ENCODE measurements around the gene SERINC5.
"Not testable (repeated sequence)": the region's sequence is repeated elsewhere in the genome, so short reads cannot be mapped to it uniquely, and the experiment has no call there.

Gene SERINC5

DNA sequence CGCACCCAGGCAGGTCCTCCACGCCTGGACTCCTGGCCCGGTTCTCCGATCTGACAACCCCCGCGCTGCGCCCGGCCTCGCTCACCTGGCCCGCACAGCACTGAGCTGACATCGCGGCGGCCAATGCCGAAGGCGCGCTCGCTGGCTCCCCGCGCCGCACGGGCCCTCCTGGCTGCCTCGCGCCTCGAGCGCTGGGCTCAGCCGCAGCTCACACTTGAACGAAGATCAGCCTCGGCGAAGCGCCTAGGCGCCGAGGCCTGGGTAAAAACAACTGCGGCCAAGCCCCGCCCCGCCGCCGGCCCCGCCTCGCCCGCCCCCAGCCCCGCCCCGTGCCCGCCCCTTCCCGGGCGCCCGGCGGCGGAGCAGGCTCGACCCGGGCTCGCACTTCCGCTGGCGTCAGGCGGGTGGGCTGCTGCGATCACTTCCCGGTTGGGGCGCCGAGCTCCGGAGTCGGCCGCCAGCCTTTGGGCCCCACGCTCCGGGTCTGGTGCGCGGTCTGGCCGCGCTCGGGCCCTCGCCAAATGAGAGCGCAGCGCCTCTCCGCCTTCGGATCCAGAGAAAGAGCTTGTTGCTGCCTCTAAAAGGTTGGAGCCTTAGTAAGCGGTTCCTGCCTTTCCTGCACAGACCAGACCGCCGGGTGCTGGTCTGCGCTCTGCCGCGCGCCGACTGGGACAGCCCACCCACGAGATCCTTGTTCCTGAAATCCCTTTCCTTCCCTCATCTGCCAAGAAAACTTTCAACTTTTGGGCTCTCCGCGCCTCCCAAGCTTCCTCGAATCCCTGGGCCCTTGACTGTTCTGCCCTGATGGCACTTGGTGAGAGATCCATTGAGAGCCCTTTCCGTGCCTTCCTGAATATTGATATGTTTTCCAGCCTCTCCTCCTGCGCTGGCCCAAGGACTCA lies at the start of gene SERINC5:
TSS of gene SERINC5 (minus strand) at position 238 of the 902 bp plus-strand sequence. CDS start at position 112, 126 bp downstream.
- Histone ChIP-seq H3K36me3 (ENCODE audit: insufficient read depth, low read length) (no peaks in the 10 kb centered on the region), H3K27me3 (ENCODE audit: insufficient read depth, low read length, poor library complexity, severe bottlenecking) (no peaks in the 10 kb centered on the region), H3F3A (ENCODE audit: low read depth) (0 out of 2 replicates have a peak, but pooled peaks cover 5% of the 10 kb centered on the region), H3K9ac (ENCODE audit: low read depth, low read length, poor library complexity, severe bottlenecking) (peak within 1 kb of the TSS; percentile 96), H2AFZ (ENCODE audit: low read length) (peak within 1 kb of the TSS; percentile 18; the same call in 1 of the 2 replicates), H3K9me3 (ENCODE audit: insufficient read depth, low read depth, low read length) (no peaks in the 10 kb centered on the region), H3K4me2 (ENCODE audit: low read depth, low read length, poor library complexity, severe bottlenecking) (peak within 1 kb of the TSS; percentile 91), H3K79me2 (ENCODE audit: insufficient read depth, low read length) (peaks cover 64% of the 10 kb centered on the region), H4K20me1 (ENCODE audit: insufficient read depth, low read length, poor library complexity, severe bottlenecking) (peaks cover 44% of the 10 kb centered on the region), H3K4me3 (ENCODE audit: low read length, poor library complexity, severe bottlenecking) (peak within 1 kb of the TSS; percentile 84), H3K4me1 (ENCODE audit: insufficient read depth, low read length, poor library complexity, severe bottlenecking) (peaks cover 61% of the 10 kb centered on the region), H3K9me2 (replicated peaks; ENCODE audit: low read depth, low read length) (no peaks in the 10 kb centered on the region)
- TF ChIP-seq, protein P1, sequence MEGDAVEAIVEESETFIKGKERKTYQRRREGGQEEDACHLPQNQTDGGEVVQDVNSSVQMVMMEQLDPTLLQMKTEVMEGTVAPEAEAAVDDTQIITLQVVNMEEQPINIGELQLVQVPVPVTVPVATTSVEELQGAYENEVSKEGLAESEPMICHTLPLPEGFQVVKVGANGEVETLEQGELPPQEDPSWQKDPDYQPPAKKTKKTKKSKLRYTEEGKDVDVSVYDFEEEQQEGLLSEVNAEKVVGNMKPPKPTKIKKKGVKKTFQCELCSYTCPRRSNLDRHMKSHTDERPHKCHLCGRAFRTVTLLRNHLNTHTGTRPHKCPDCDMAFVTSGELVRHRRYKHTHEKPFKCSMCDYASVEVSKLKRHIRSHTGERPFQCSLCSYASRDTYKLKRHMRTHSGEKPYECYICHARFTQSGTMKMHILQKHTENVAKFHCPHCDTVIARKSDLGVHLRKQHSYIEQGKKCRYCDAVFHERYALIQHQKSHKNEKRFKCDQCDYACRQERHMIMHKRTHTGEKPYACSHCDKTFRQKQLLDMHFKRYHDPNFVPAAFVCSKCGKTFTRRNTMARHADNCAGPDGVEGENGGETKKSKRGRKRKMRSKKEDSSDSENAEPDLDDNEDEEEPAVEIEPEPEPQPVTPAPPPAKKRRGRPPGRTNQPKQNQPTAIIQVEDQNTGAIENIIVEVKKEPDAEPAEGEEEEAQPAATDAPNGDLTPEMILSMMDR (conservative IDR thresholded peaks at IDR 0.05; ENCODE audit: low read length), result no peak
- TF ChIP-seq EZH2phosphoT487 (IDR thresholded peaks at IDR 0.05; ENCODE audit: borderline replicate concordance), result no peak

DNA sequence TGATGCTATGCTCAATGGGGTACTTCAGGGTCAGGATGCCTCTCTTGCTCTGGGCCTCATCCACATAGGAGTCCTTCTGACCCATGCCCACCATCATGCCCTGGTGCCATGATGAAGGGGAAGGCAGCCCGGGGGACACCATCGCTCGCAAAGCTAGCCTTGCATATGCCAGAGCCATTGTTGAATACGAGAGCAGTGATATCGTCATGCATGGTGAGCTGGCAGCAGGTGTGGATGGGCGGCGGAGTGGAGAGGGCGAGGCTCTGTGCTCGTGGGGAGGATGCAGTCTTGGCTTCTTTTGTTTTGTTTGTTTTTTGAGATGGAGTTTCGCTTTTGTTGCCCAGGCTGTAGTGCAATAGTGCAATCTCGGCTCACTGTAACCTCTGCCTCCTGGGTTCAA lies 46.8 kb upstream of the SERINC5 start:
- no peak for TF ChIP-seq EZH2phosphoT487 (IDR thresholded peaks at IDR 0.05; ENCODE audit: borderline replicate concordance)
- no peaks in the 10 kb centered on the region for H3K9me3 ChIP-seq (ENCODE audit: insufficient read depth, low read depth, low read length)
- H3K4me2 ChIP-seq (ENCODE audit: low read depth, low read length, poor library complexity, severe bottlenecking), result no peak overlapping the region
- no peaks in the 10 kb centered on the region for H3K9me2 ChIP-seq (replicated peaks; ENCODE audit: low read depth, low read length)
- H2AFZ ChIP-seq (ENCODE audit: low read length), result no peak overlapping the region
- no peaks in the 10 kb centered on the region for H3K27me3 ChIP-seq (ENCODE audit: insufficient read depth, low read length, poor library complexity, severe bottlenecking)
- H3K4me1 ChIP-seq (ENCODE audit: insufficient read depth, low read length, poor library complexity, severe bottlenecking), result no peaks in the 10 kb centered on the region
- H3K4me3 ChIP-seq (ENCODE audit: low read length, poor library complexity, severe bottlenecking), result no peak overlapping the region
- no peaks in the 10 kb centered on the region for H3K36me3 ChIP-seq (ENCODE audit: insufficient read depth, low read length)
- no peaks in the 10 kb centered on the region for H4K20me1 ChIP-seq (ENCODE audit: insufficient read depth, low read length, poor library complexity, severe bottlenecking)
- H3K79me2 ChIP-seq (ENCODE audit: insufficient read depth, low read length), result no peaks in the 10 kb centered on the region
- no peaks in the 10 kb centered on the region for H3F3A ChIP-seq (ENCODE audit: low read depth)
- H3K9ac ChIP-seq (ENCODE audit: low read depth, low read length, poor library complexity, severe bottlenecking), result no peak overlapping the region

DNA sequence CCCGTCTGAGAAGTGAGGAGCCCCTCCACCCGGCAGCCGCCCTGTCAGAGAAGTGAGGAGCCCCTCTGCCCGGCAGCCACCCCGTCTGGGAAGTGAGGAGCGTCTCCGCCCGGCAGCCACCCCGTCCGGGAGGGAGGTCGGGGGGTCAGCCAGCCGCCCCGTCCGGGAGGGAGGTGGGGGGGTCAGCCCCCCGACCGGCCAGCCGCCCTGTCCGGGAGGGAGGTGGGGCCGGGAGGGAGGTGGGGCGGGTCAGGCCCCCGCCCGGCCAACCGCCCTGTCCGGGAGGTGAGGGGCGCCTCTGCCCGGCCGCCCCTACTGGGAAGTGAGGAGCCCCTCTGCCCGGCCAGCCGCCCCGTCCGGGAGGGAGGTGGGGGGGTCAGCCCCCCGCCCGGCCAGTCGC lies 45.5 kb upstream of the SERINC5 start:
- not testable (repeated sequence) for H3K4me3 ChIP-seq (ENCODE audit: low read length, poor library complexity, severe bottlenecking)

GRCh38 chr5:80300796-80301195 lies 44.9 kb upstream of the SERINC5 start:
- not testable (repeated sequence) for H3K4me2 ChIP-seq (ENCODE audit: low read depth, low read length, poor library complexity, severe bottlenecking); H3K4me3 ChIP-seq (ENCODE audit: low read length, poor library complexity, severe bottlenecking); H3K9ac ChIP-seq (ENCODE audit: low read depth, low read length, poor library complexity, severe bottlenecking); H3K36me3 ChIP-seq (ENCODE audit: insufficient read depth, low read length); H3K79me2 ChIP-seq (ENCODE audit: insufficient read depth, low read length); H4K20me1 ChIP-seq (ENCODE audit: insufficient read depth, low read length, poor library complexity, severe bottlenecking); H3K9me3 ChIP-seq (ENCODE audit: insufficient read depth, low read depth, low read length); H3K4me1 ChIP-seq (ENCODE audit: insufficient read depth, low read length, poor library complexity, severe bottlenecking); H3K9me2 ChIP-seq (replicated peaks; ENCODE audit: low read depth, low read length); H2AFZ ChIP-seq (ENCODE audit: low read length); H3K27me3 ChIP-seq (ENCODE audit: insufficient read depth, low read length, poor library complexity, severe bottlenecking); H3F3A ChIP-seq (ENCODE audit: low read depth)

More for the DNA sequence above, 45.5 kb upstream of the SERINC5 start:
- not testable (repeated sequence) for H3K4me2 ChIP-seq (ENCODE audit: low read depth, low read length, poor library complexity, severe bottlenecking); H2AFZ ChIP-seq (ENCODE audit: low read length); H4K20me1 ChIP-seq (ENCODE audit: insufficient read depth, low read length, poor library complexity, severe bottlenecking); H3K9me2 ChIP-seq (replicated peaks; ENCODE audit: low read depth, low read length); H3F3A ChIP-seq (ENCODE audit: low read depth); H3K27me3 ChIP-seq (ENCODE audit: insufficient read depth, low read length, poor library complexity, severe bottlenecking); H3K36me3 ChIP-seq (ENCODE audit: insufficient read depth, low read length); H3K4me1 ChIP-seq (ENCODE audit: insufficient read depth, low read length, poor library complexity, severe bottlenecking); H3K79me2 ChIP-seq (ENCODE audit: insufficient read depth, low read length); H3K9ac ChIP-seq (ENCODE audit: low read depth, low read length, poor library complexity, severe bottlenecking); H3K9me3 ChIP-seq (ENCODE audit: insufficient read depth, low read depth, low read length)
